Fibroblast of villous mesenchyme (primary cell): Measurements from ENCODE around the gene PDE4D. TPM values are rescaled to one million over a fixed set of nuclear protein-coding genes. Genes with fewer than 3 reads are reported as not detected.

Source experiments
- DNase-seq: peaks from one replicate; pipeline ENCODE4 v3.0.0-alpha.2; 2010; ENCODE audit warnings: low read depth
- H3K4me3 ChIP-seq: 2 replicates; pipeline ENCODE4 v1.5.1; 2011; ENCODE audit warnings: low read depth, mild to moderate bottlenecking, low read length
- CTCF ChIP-seq: IDR thresholded peaks from 2 replicates; pipeline ENCODE4 v1.5.1; 2012; ENCODE audit warnings: low read depth, mild to moderate bottlenecking, low read length; ENCODE audit not compliant: insufficient read depth
- total RNA-seq: library from RNA; depleted of rRNA; stranded (reverse); fragments of >200 nt; gene quantifications from 2 replicates; pipeline ENCODE4 v1.2.3, GENCODE V29; 2012

PDE4D gene
- total RNA-seq, 1 donor, result 6.0 TPM

DNA sequence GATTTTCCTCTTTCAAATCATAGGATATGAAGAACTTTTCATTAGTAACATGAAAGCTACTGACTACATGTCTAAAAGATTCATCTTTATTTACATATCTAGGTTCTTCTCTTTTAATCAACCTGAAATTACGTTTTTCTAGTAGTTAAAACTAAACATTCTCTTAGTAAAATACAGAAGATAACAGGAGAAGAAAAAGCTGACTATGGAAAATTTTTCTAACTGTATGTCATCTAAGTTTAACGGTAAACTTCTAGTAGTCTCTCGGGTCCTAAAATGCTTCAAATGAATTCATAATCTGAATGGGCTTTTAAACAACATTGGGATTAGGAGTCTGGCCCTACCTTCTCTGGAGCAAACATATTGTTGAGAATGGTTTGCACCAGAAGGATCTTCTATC, 151.9 kb downstream of the PDE4D start:
- TF ChIP-seq CTCF, result no peak
- no peak for DNase-seq
- no peak overlapping the region for H3K4me3 ChIP-seq

DNA sequence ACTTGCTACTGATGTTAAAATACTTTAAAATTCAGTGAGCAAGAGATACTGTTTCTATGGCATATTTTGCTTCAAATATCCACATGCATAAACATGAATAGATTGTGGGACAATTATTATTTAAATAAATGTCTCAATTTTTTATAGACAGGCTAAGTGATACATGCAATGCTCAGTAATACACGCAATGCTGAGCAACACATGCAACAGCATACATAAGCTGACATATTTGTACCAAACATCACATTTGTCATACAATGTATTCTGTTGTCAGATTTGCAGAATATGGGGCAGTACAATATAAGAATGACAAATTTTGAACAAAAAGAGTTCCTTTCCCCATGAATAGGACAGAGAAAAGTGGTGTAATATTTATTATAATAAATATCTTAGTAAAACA, 155.5 kb downstream of the PDE4D start:
- no peak for DNase-seq
- TF ChIP-seq CTCF, result no peak
- no peak overlapping the region for H3K4me3 ChIP-seq

- no peak for TF ChIP-seq CTCF
- DNase-seq, result no peak
- no peak overlapping the region for H3K4me3 ChIP-seq
Observed at GRCh38 chr5:59732806-59733205, 160.7 kb downstream of the PDE4D start.

GRCh38 chr5:59732301-59732700, 161.2 kb downstream of the PDE4D start:
- H3K4me3 ChIP-seq, result no peak overlapping the region

DNA sequence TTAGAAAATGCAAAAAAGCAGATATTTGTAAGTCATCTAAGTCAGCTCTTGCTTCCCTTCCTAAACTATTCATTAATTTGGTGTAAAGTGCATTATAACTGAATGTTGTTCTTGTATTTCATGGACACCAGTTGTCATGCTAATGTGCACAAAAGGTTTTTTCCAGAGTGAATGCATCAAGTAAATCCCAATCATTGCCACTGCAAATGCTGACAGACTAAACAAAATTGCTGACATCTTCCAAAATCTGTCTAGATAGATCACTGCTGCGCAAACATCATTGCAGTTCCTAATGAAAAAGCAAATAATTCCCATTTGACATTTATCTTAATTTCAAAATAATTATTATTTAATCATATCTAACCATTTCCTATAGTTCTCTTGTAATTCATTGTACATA, 161.7 kb downstream of the PDE4D start:
- no peak for DNase-seq
- H3K4me3 ChIP-seq, result no peak overlapping the region
- TF ChIP-seq CTCF, result no peak

More at GRCh38 chr5:59732301-59732700, 161.2 kb downstream of the PDE4D start:
- no peak for DNase-seq
- TF ChIP-seq CTCF, result no peak

DNA sequence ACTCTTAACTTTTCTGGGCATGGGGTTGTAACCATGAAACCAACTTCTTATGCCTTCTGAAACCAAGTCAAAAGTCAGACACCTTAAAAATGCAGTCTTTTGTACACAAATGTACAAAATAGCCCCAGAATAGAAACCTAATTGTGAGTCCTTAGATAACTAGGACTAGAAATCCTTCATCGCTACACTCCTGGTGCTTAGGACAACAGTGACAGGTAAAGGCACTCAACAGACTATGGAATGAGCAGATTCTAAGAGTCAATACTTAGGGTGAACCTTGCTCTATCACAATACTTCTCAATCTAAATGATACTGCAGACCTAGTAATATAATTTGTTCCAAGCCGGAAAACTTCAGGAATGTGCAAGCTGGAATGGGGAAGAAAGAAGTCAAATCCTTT, 163.7 kb downstream of the PDE4D start:
- DNase-seq, result no peak
- no peak for TF ChIP-seq CTCF
- no peak overlapping the region for H3K4me3 ChIP-seq

GRCh38 chr5:59729357-59729756, 164.2 kb downstream of the PDE4D start:
- TF ChIP-seq CTCF, result no peak
- H3K4me3 ChIP-seq, result no peak overlapping the region
- no peak for DNase-seq
